GM18498 (cell line): Measurements from ENCODE around the gene TRAF2.

Experiments
- ATAC-seq: cut with Tn5 transposase; IDR thresholded peaks from one replicate; pipeline ENCODE4 v1.9.1; 2021; ENCODE audit warnings: mild to moderate bottlenecking, moderate library complexity; ENCODE audit not compliant: unreplicated experiment

The TRAF2 gene

DNA sequence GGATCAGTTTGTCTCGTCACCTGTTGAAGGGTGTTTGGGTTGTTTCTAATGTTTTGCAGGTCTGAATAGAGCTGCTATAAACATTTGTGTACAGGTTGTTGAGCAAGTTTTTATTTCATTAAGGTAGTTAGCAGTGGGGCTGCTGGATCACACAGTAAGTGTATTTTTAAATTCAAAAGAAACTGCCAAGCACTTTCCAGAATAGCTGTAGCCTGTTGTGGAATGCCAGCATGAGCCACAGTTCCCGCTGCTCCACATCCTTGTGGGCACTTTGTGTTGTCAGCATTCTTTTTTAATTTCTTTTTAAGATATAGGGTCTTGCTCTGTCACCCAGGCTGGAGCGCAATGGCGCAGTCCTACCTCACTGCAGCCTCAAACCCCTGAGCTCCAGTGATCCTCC lies 43.7 kb downstream of the TRAF2 start:
- no peak for ATAC-seq

DNA sequence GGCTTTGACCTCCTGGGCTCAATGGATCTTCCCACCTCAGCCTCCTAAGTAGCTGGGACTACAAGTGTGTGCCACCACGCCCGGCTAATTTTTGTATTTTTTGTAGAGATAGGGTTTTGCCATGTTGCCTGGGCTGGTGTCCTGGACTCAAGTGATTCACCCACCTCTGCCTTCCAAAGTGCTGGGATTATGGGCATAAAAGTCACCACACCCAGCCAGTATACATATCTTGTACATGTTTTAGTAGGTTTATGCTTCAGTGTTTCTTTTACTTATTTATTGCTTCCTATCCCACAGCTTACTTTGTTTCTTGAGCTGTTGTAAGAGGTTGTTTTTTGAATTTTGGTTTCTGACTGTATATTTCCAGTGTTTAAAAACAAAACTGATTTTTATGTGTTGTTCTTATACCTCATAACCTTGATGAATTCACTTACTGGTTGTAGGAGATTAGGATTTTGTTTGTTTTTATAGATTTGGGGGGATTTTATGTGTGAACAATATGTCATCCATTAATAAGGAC lies 45.4 kb downstream of the TRAF2 start:
- no peak for ATAC-seq

- ATAC-seq: no peak
These were observed 48.0 kb downstream of the TRAF2 start for GRCh38 chr9:136934277-136934676.

- no peak for ATAC-seq
These were observed 49.3 kb downstream of the TRAF2 start for GRCh38 chr9:136935651-136936050.

DNA sequence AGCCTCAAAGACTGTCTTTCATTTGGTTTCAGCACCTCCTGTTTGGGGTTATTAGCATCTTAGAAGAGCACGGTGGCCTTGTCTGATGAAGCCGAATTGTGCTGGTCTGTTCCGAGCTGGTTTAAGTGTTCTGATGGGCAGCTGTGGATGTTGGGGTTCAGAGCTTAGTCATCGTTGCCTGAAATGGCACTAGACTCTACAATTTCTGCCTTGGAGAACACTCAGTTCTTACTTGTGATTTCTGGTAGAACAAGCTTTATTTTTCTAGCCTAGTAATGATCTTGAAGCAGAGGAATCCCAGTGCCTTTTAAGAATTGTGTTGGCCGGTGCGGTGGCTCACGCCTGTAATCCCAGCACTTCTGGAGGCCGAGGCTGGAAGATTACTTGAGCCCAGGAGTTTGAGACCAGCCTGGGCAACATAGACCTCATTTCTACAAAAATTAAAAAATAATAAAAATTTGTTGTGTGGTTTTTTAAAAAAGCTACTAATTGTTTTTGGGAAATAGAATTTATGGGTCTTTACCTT lies 50.4 kb downstream of the TRAF2 start:
- no peak for ATAC-seq

DNA sequence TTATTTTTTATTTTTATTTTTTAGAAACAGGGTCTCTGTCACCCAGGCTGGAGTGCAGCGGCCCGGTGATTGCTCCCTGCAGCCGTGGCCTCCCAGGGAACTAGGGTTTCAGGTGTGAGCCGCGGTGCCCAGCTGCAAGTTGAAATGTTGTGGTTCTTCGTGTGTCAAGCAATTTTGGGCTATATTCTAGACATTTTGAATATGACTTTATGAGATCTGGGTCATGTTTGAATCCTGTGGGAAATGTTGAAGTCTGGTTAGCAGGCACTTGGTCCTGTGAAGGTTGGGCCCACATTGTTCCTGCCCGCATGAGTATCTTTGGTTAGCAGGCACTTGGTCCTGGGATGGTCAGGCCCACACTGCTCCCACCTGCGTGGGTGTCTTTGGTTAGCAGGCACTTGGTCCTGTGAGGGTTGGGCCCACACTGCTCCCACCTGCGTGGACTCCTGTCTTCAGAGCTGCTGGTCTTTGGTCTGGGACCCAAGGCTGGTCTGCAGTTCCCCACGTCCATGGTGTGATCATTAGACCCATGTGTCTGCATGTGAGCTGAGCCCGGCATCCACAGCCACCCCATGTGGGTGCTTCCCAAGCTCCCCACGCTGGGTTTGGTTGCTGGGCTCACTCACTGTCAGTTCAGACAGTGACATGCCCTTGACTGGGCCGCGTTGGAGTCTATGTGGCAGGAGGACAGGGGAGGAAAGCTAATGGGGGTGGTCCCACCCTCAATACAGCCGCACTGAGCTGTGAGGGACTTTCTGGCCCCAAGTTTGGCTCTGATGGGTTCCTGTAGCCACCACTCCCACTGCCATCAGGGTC lies 51.1 kb downstream of the TRAF2 start:
- ATAC-seq: no peak

DNA sequence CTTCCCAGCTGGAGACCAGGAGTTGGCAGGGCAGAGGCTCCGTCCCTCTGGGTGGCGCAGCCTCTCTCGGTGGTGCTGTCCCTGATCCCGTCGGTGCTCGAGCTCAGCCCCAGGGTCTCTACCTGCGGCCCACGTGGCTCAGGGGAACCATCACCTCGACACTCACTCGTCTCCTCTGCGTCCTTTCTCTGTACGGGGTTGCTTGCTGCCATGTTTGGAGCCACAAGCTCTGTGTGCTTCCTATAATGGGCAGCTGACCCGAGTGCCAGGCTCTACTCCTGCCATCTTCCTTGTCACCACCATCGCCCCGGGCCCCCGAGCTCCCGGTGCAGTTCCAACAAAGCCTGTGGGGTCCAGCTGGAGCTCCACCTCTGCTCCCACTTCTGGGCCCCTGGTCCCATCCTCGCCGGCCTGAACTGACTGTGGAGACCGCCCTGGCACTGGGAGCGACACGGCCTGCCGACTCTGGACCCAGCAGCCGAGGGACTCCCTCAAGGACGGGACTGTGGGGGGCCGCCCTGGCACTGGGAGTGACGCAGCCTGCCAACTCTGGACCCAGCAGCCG lies 53.2 kb downstream of the TRAF2 start:
- ATAC-seq: no peak

DNA sequence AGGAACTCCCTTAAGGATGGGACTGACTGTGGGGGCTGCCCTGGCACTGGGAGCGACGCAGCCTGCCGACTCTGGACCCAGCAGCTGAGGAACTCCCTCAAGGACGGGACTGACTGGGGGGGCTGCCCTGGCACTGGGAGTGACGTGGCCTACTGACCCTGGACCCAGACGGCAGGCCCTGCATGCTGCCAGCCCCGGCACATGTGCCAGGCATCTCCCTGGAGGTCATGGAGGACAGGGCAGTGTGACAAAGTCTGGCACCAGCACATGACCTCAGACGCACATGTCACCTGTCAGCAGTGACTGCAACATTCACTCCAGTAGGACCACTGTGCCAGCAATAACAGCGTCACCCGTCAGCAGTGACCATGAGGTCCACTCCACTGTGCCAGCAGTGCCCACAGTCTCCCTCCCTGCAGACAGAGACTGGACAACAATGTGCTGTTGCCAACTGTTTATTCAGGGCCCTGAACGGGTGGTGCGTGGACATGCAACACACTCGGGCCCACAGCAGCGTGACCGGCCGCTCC lies 53.7 kb downstream of the TRAF2 start:
- ATAC-seq: no peak

DNA sequence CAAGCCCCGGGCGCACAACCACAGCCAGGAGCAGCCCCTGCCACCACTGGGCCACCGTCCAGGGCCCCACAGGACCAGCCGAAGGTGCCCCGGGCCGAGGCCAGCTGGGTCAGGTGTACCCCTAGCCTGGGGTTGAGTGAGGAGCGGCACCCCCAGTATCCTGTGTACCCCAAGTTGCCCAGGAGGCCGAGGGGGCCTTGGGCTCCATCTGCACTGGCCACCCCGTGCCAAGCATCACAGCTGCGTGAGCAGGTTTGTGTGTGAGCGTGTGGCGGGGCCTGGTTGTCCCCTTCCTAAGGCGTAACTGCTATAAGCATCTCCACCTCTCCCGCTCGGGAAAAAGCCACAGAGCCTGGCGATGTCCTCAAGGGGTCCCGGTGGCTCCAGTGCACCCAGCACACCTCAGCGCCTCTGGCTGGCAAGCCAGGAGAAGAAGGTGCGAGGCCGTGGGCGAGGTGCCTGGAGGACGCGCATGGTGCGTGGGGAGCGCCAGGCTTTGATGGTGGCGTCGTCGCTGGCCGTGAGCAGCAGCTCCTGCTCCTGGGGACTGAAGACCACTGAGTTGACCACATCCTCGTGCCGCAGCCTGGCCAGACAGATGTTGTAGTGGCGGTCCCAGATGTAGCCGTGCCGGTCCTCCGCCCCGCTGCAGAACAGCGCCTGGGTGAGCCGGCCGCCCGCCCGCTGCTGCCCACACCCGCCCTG lies 54.4 kb downstream of the TRAF2 start:
- ATAC-seq: no peak

DNA sequence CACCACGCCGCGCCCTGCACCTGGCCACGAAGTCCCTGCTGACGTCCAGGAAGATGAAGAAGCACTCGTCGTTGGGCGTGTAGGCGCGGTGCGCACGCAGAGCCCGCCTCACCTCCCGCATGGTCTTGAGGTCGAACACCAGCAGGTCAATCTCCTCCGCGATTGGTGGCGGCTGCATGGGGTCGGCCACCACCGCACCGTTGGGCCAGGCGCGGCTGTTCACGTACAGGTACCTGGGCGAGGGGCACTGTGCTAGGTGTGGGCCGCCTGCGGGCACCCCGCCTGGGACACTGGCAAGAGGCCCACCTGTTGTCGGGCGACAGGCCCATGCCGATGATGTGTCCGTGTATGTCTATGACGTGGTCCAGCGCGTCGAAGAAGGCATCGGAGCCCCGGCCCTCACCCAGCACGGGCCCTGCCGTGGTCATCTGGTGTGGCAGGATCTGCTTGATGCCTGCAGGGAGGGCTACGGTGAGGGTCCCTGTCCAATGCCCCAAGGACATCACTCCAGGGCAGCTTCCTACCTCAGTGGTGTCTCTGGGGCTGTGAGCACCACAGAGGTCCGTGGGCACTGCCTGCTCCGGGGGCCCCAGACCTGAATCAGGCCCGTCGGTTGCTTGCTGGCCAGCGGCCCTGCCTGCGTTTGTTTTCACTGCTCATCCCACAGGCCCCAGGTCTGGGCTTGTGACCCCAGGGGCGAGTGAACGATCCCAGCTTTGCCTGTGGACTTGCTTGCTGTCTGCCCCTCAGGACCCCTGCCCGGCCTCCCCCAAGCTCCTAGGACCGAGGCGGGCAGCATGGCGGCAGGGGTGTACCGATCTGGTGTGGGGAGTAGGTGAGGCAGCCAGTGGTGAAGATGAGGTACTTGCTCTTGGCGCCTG lies 55.2 kb downstream of the TRAF2 start:
- ATAC-seq: no peak

DNA sequence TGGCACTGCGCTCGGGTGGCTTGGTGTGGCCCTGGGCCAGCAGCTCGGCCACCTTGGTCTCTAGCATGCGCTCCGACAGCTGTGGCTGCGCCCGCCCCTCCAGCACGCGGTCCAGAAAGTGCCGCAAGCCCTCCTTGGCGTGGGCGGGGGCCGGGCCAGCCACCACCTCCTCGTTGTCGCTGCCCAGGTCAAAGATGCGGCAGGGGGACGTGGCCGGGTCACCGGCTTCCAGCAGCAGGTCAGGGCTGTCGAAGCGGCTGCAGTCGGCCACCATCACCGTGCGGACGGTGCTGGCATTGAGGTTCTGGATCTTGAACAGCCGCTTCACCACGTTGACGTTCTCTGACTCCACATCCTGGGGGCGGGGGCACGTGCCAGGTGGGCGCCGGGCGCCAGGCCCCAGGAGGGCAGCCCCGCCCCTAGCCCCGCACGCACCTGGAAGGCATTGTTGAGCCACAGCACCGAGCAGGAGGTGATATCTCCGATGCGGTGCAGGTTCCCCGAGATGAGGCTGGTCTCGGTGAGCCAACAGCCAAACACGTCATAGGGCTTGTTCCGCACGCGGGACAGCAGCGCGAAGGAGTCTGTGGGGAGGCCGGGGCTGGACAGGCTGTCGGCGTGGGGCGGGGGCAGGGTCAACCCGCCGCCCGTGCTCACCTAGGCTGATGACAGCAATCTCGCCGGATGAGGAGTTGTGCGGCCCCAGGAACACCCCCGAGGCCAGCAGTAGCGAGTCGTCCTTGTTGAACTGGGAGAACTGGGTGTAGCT lies 56.0 kb downstream of the TRAF2 start:
- ATAC-seq: no peak

DNA sequence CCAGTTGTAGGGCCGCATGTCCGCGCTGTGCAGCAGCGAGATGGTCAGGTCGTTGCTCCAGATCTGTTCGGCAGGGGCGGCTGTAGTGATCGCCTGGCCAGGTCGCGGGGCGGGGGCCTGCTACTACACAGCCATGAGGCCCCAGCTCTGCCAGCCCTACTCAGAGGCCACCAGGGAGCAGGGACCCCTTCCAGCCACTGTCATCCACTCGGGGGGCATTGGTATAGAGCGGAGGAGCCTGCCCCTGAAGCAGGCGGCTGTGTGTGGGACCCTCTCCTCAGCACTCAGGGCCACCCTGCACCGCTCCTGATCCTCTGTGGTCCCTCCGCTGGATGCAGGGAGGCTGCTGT lies 56.5 kb downstream of the TRAF2 start:
- ATAC-seq: no peak

DNA sequence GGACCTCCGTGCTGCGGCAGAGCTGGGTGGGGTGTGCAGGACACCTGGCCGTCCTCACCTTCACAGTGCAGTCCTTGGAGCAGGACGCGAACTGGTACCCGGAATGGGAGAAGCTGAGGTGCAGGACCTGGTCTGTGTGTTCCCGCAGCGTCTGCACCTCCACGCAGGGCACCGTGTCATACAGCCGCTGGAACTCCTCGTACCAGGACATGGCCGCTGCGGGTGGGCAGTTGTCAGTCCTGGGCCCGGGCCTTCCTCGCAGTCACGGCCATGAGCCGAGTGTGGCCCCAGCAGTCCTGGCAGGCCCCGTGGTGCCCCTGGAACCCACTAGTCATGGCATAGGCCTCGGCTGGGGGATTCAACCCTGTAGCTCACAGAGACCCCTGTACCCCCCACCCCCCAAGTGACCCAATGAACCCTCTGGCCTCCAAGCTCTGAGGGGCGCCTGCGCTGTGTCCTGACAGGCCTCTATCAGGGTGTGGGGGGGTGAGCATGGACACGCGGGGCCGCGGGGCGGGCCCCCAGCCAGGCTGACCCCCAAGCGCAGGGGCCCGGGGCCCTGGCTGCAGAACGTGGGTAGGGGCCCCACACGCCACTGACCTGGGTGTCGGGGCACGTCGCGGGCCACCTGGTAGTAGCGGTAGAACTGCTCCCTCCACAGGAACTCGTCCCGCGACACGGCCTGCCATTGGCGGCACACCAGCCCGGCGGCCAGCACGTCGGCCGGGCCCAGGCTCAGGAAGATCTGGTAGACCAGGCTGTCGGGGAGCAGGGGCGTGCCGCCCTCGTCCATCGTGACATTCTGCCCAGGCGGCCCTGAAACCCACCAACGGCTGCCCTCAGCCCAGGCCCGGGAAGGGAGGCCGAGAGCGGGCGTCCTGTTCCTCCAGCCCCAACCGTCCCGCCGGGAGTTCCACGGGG lies 57.2 kb downstream of the TRAF2 start:
- ATAC-seq: peak; percentile 25

GRCh38 chr9:136944212-136944518 lies 57.8 kb downstream of the TRAF2 start:
- peak; percentile 41 for ATAC-seq

DNA sequence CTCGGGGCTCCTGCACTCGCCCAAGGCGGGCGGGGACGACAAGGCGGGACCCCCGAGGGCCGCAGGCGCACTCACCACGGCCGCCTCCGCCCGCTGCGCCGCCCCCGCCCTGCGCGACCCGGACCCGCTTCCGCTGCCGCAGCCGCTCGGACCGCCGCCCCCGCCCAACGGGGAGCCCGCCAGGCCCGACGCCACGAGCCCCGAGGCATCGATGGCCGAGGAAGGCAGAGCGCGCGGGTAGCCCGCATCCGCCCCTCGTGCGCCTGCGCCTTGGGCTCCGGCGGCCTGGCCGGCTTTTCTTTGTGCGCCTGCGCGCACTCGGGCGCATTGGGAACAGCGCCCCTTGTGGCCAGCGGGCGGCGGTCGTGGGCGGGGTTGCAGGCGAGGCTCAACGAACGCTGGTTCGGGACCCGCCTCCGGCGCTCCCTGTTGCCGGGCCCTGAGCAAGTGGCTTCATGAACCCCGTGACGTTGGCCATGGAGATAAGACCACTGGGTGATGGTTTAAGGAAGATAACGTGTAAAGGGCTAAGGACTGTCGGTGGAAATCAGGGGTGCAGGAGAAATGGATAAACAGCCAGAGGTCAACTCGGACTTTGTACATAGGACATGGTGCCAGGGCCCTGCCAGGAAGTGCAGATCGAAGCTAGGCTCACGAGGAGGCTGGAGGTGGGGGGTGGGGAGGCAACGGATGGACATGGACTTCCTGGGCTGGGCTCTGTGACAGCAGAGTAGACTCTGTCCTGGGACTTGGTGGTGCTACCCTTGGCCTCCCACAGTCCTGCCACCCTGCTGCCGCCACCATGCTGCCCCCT lies 58.4 kb downstream of the TRAF2 start, which contains the start of the genes C8G and FBXW5:
Gene C8G, plus strand, starts transcription at position 725 of the 814 bp plus-strand sequence. Its CDS starts 78 bp downstream, at position 803.
Gene FBXW5, minus strand, starts transcription at position 220 of the 814 bp plus-strand sequence. CDS start 655 bp downstream, outside the sequence.
- ATAC-seq: peak; percentile 81

DNA sequence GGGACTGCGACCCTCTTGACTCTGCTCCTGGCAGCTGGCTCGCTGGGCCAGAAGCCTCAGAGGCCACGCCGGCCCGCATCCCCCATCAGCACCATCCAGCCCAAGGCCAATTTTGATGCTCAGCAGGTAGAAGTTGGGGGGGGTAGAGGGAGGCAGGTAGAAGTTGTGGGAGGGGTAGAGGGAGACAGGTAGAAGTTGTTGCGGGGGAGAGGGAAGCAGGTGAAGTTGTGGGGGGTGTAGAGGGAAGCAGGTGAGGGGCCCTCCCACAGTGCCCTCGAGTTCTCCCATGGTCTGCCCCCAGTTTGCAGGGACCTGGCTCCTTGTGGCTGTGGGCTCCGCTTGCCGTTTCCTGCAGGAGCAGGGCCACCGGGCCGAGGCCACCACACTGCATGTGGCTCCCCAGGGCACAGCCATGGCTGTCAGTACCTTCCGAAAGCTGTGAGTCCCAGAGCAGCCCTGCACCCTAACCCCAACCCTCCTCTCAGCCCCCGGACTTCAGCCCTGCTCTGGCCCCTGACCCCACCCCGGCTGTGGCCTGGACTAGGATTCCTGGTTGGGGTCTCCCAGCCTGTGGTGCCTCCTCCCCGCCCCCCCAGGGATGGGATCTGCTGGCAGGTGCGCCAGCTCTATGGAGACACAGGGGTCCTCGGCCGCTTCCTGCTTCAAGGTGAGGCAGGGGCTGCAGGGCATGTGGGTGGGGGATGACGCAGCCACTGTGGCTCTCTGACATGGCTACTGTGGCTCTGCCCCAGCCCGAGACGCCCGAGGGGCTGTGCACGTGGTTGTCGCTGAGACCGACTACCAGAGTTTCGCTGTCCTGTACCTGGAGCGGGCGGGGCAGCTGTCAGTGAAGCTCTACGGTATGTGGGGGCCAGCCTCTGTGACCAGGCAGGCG lies 59.3 kb downstream of the TRAF2 start:
- ATAC-seq: no peak
